HEK293 (cell line): ENCODE measurements around the gene HS3ST4.

Experiments
- CTCF ChIA-PET: fragments of 350-600 bp; formaldehyde crosslinking; extraction: SDS; loops from one replicate; lab custom pipeline; 2021; ENCODE audit warnings: antibody characterized with exemption; lab: Yijun Ruan, JAX
- POLR2A ChIA-PET: fragments of 300-600 bp; formaldehyde crosslinking; extraction: SDS; loops from one replicate; lab custom pipeline; 2020; ENCODE audit warnings: antibody characterized with exemption, inconsistent platforms; lab: Yijun Ruan, JAX
- H3K27ac ChIP-seq: fragments of 200-500 bp; sonication (Bioruptor generic); 2 replicates; pipeline ENCODE4 v1.5.1; 2014; ENCODE audit warnings: low read depth, low read length, control low read depth, inconsistent platforms; ENCODE audit errors: extremely low read depth
- H3K36me3 ChIP-seq, 2 experiments: fragments of 200-500 bp in 1 of 2; sonication (Bioruptor generic) in 1 of 2; 1 replicate in 1 of 2; 2 replicates in 1 of 2; pipeline ENCODE4 v1.5.1; 2014 to 2017; ENCODE audit warnings: inconsistent platforms in 2 of 2, low read length in 2 of 2; ENCODE audit not compliant: control insufficient read depth in 2 of 2, insufficient read depth in 1 of 2
- H3K4me1 ChIP-seq: fragments of 200-500 bp; sonication (Bioruptor generic); 2 replicates; pipeline ENCODE4 v1.5.1; 2014; ENCODE audit warnings: mild to moderate bottlenecking, low read length, inconsistent platforms; ENCODE audit not compliant: control insufficient read depth, insufficient read depth
- H3K4me3 ChIP-seq: 2 replicates; pipeline ENCODE4 v1.5.1; 2011; ENCODE audit warnings: low read depth, mild to moderate bottlenecking, control low read depth, low read length, moderate library complexity
- H3K9me3 ChIP-seq: fragments of 200-500 bp; sonication (Bioruptor generic); 2 replicates; pipeline ENCODE4 v1.5.1; 2014; ENCODE audit warnings: low read depth, low read length, inconsistent platforms; ENCODE audit not compliant: control insufficient read depth, insufficient read depth
- EGR2 ChIP-seq: fragments of 450-650 bp; formaldehyde crosslinking; IDR thresholded peaks from 2 replicates; pipeline ENCODE4 v1.5.1; 2016; ENCODE audit warnings: low read depth, missing biosample characterization, missing genetic modification characterization
- KLF9 ChIP-seq: fragments of 450-650 bp; formaldehyde crosslinking; IDR thresholded peaks from 2 replicates; pipeline ENCODE4 v1.5.1; 2016; ENCODE audit warnings: missing biosample characterization, missing genetic modification characterization, low read depth
- OSR2 ChIP-seq: fragments of 450-650 bp; formaldehyde crosslinking; IDR thresholded peaks from 2 replicates; pipeline ENCODE4 v1.5.1; 2016; ENCODE audit warnings: missing biosample characterization, missing genetic modification characterization
- OVOL3 ChIP-seq: fragments of 450-650 bp; formaldehyde crosslinking; IDR thresholded peaks from 2 replicates; pipeline ENCODE4 v1.5.1; 2016; ENCODE audit warnings: missing biosample characterization, missing genetic modification characterization
- PBX3 ChIP-seq: sonication (generic); formaldehyde crosslinking; IDR thresholded peaks from 2 replicates; pipeline ENCODE4 v1.8.1; 2022; ENCODE audit warnings: mild to moderate bottlenecking, moderate library complexity, missing genetic modification reagents
- SALL2 ChIP-seq: fragments of 450-650 bp; formaldehyde crosslinking; IDR thresholded peaks from 2 replicates; pipeline ENCODE4 v1.5.0; 2017; ENCODE audit warnings: missing biosample characterization, mild to moderate bottlenecking, missing genetic modification characterization, borderline replicate concordance
- SP3 ChIP-seq: fragments of 450-650 bp; formaldehyde crosslinking; IDR thresholded peaks from 2 replicates; pipeline ENCODE4 v1.5.1; 2016; ENCODE audit warnings: missing biosample characterization, missing genetic modification characterization
- TRIM28 ChIP-seq: IDR thresholded peaks from 2 replicates; pipeline ENCODE4 v1.6.1; 2011; ENCODE audit warnings: low read length, control low read depth, borderline replicate concordance
- ZBTB1 ChIP-seq: fragments of 450-650 bp; formaldehyde crosslinking; IDR thresholded peaks from 2 replicates; pipeline ENCODE4 v1.5.1; 2016; ENCODE audit warnings: missing biosample characterization, missing genetic modification characterization
- ZBTB21 ChIP-seq: fragments of 450-650 bp; formaldehyde crosslinking; IDR thresholded peaks from 2 replicates; pipeline ENCODE4 v1.5.1; 2017; ENCODE audit warnings: missing biosample characterization, missing genetic modification characterization
- ZBTB26 ChIP-seq: fragments of 450-650 bp; formaldehyde crosslinking; optimal IDR thresholded peaks from 2 replicates; pipeline ENCODE3; 2016; ENCODE audit warnings: missing biosample characterization, mild to moderate bottlenecking, missing genetic modification characterization
- ZBTB7A ChIP-seq: fragments of 450-650 bp; formaldehyde crosslinking; IDR thresholded peaks from 2 replicates; pipeline ENCODE4 v1.5.1; 2016; ENCODE audit warnings: low read depth, missing biosample characterization, missing genetic modification characterization
- ZFHX2 ChIP-seq: fragments of 450-650 bp; formaldehyde crosslinking; conservative IDR thresholded peaks from 2 replicates; pipeline ENCODE4 v1.5.1; 2016; ENCODE audit warnings: missing biosample characterization, missing genetic modification characterization
- ZFP41 ChIP-seq: fragments of 450-650 bp; formaldehyde crosslinking; IDR thresholded peaks from 2 replicates; pipeline ENCODE4 v1.5.1; 2016; ENCODE audit warnings: missing biosample characterization, missing genetic modification characterization, borderline replicate concordance
- ZNF138 ChIP-seq: fragments of 450-650 bp; formaldehyde crosslinking; IDR thresholded peaks from 2 replicates; pipeline ENCODE4 v1.5.1; 2016; ENCODE audit warnings: missing biosample characterization, missing genetic modification characterization, borderline replicate concordance
- ZNF155 ChIP-seq: fragments of 450-650 bp; formaldehyde crosslinking; IDR thresholded peaks from 2 replicates; pipeline ENCODE4 v1.5.1; 2016; ENCODE audit warnings: missing biosample characterization, missing genetic modification characterization
- ZNF23 ChIP-seq: fragments of 450-650 bp; formaldehyde crosslinking; IDR thresholded peaks from 2 replicates; pipeline ENCODE4 v1.5.1; 2016; ENCODE audit warnings: missing biosample characterization, missing genetic modification characterization, borderline replicate concordance
- ZNF280C ChIP-seq: fragments of 450-650 bp; formaldehyde crosslinking; IDR thresholded peaks from 2 replicates; pipeline ENCODE4 v1.5.1; 2016; ENCODE audit warnings: missing biosample characterization, missing genetic modification characterization
- ZNF324 ChIP-seq: fragments of 450-650 bp; formaldehyde crosslinking; IDR thresholded peaks from 2 replicates; pipeline ENCODE4 v1.5.1; 2016; ENCODE audit warnings: missing biosample characterization, missing genetic modification characterization
- ZNF335 ChIP-seq: fragments of 450-650 bp; formaldehyde crosslinking; conservative IDR thresholded peaks from 2 replicates; pipeline ENCODE4 v1.5.1; 2016; ENCODE audit warnings: missing biosample characterization, missing genetic modification characterization
- ZNF354C ChIP-seq: fragments of 450-650 bp; formaldehyde crosslinking; IDR thresholded peaks from 2 replicates; pipeline ENCODE4 v1.5.1; 2016; ENCODE audit warnings: missing biosample characterization, missing genetic modification characterization, low read depth, borderline replicate concordance
- ZNF433 ChIP-seq: fragments of 450-650 bp; formaldehyde crosslinking; IDR thresholded peaks from 2 replicates; pipeline ENCODE4 v1.5.1; 2016; ENCODE audit warnings: missing biosample characterization, missing genetic modification characterization, low read depth
- ZNF473 ChIP-seq: fragments of 450-650 bp; formaldehyde crosslinking; IDR thresholded peaks from 2 replicates; pipeline ENCODE4 v1.5.1; 2017; ENCODE audit warnings: missing biosample characterization, missing genetic modification characterization
- ZNF510 ChIP-seq: fragments of 450-650 bp; formaldehyde crosslinking; IDR thresholded peaks from 2 replicates; pipeline ENCODE4 v1.5.1; 2018; ENCODE audit warnings: mild to moderate bottlenecking, missing genetic modification characterization, missing biosample characterization; ENCODE audit not compliant: insufficient replicate concordance
- ZNF521 ChIP-seq: fragments of 450-650 bp; formaldehyde crosslinking; IDR thresholded peaks from 2 replicates; pipeline ENCODE4 v1.5.1; 2017; ENCODE audit warnings: missing biosample characterization, mild to moderate bottlenecking, missing genetic modification characterization
- ZNF530 ChIP-seq: fragments of 450-650 bp; formaldehyde crosslinking; IDR thresholded peaks from 2 replicates; pipeline ENCODE4 v1.5.1; 2016; ENCODE audit warnings: low read depth, missing biosample characterization, missing genetic modification characterization
- ZNF629 ChIP-seq: fragments of 450-650 bp; formaldehyde crosslinking; IDR thresholded peaks from 2 replicates; pipeline ENCODE4 v1.5.1; 2017; ENCODE audit warnings: missing biosample characterization, missing genetic modification characterization
- ZNF747 ChIP-seq: fragments of 450-650 bp; formaldehyde crosslinking; IDR thresholded peaks from 2 replicates; pipeline ENCODE4 v1.5.1; 2016; ENCODE audit warnings: missing biosample characterization, missing genetic modification characterization
- ZNF776 ChIP-seq: fragments of 450-650 bp; formaldehyde crosslinking; IDR thresholded peaks from 2 replicates; pipeline ENCODE4 v1.5.0; 2017; ENCODE audit warnings: missing biosample characterization, missing genetic modification characterization, borderline replicate concordance
- TF ChIP-seq, protein P1 (sequence below): IDR thresholded peaks from 2 replicates; pipeline ENCODE4 v1.6.1; 2011; ENCODE audit warnings: mild to moderate bottlenecking, low read depth, low read length, borderline replicate concordance

HS3ST4 gene

GRCh38 chr16:25823891-25824290 lies 132.1 kb downstream of the HS3ST4 start:
- Histone ChIP-seq H3K27ac (no peak overlapping the region), H3K4me3 (no peak overlapping the region), H3K4me1 (no peaks in the 10 kb centered on the region), H3K9me3 (no peaks in the 10 kb centered on the region), H3K36me3 (no peaks in the 10 kb centered on the region)
- POLR2A ChIA-PET: no interaction called here
- TF ChIP-seq ZNF324 (tag by site-specific recombination) (no peak), ZNF776 (tag by site-specific recombination) (no peak), EGR2 (tag by site-specific recombination) (no peak), ZBTB21 (tag by site-specific recombination) (no peak), ZNF510 (tag by site-specific recombination) (no peak), SP3 (tag by site-specific recombination) (no peak), ZNF23 (tag by site-specific recombination) (no peak), ZBTB7A (tag by site-specific recombination) (no peak), ZNF473 (tag by site-specific recombination) (no peak), SALL2 (no peak), OSR2 (tag by site-specific recombination) (no peak), OVOL3 (tag by site-specific recombination) (no peak), ZNF354C (tag by site-specific recombination) (no peak), KLF9 (tag by site-specific recombination) (no peak), ZNF747 (no peak), ZBTB26 (tag by site-specific recombination) (no peak), PBX3 (no peak), ZNF530 (tag by site-specific recombination) (no peak), ZNF280C (tag by site-specific recombination) (no peak), ZNF629 (tag by site-specific recombination) (no peak)
- CTCF ChIA-PET: no interaction called here

- no peaks in the 10 kb centered on the region for H3K36me3 ChIP-seq
- no peaks in the 10 kb centered on the region for H3K4me1 ChIP-seq
- no peak overlapping the region for H3K4me3 ChIP-seq
- POLR2A ChIA-PET: no interaction called here
- no peaks in the 10 kb centered on the region for H3K9me3 ChIP-seq
- no peak overlapping the region for H3K27ac ChIP-seq
- CTCF ChIA-PET: no interaction called here
- TF ChIP-seq ZBTB1 (tag by site-specific recombination) (no peak), ZNF521 (tag by site-specific recombination) (no peak), ZNF155 (tag by site-specific recombination) (no peak), ZFHX2 (tag by site-specific recombination) (no peak), OVOL3 (tag by site-specific recombination) (no peak), ZNF433 (tag by site-specific recombination) (no peak), ZFP41 (tag by site-specific recombination) (no peak), ZNF335 (tag by site-specific recombination) (no peak), TRIM28 (no peak), ZNF138 (tag by site-specific recombination) (no peak), ZNF280C (tag by site-specific recombination) (no peak), ZNF23 (tag by site-specific recombination) (no peak)
- TF ChIP-seq, protein P1, sequence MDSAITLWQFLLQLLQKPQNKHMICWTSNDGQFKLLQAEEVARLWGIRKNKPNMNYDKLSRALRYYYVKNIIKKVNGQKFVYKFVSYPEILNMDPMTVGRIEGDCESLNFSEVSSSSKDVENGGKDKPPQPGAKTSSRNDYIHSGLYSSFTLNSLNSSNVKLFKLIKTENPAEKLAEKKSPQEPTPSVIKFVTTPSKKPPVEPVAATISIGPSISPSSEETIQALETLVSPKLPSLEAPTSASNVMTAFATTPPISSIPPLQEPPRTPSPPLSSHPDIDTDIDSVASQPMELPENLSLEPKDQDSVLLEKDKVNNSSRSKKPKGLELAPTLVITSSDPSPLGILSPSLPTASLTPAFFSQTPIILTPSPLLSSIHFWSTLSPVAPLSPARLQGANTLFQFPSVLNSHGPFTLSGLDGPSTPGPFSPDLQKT: no peak
Observed at GRCh38 chr16:25827709-25828108, 135.9 kb downstream of the HS3ST4 start.
